ENCODE data around the gene RAP1GAP2.

RAP1GAP2 gene

GRCh38 chr17:3012926-3013581 is 216.8 kb downstream of the RAP1GAP2 start:
- H4K20me1 ChIP-seq (ENCODE audit: insufficient read depth, low read length), result no peaks in the 10 kb centered on the region
- no peaks in the 10 kb centered on the region for H3K4me1 ChIP-seq (ENCODE audit: insufficient read depth, low read length, severe bottlenecking)
- no peak overlapping the region for H3K27ac ChIP-seq (ENCODE audit: low read depth, low read length, poor library complexity, severe bottlenecking)
- H3K36me3 ChIP-seq (ENCODE audit: insufficient read depth, low read length), result no peaks in the 10 kb centered on the region
- H3K9me2 ChIP-seq (ENCODE audit: low read depth, low read length), result no peaks in the 10 kb centered on the region
- no peak overlapping the region for H2AFZ ChIP-seq (ENCODE audit: low read length)
- H3F3A ChIP-seq (ENCODE audit: insufficient read depth, low read length), result no peaks in the 10 kb centered on the region
- no peaks in the 10 kb centered on the region for H3K9me3 ChIP-seq (ENCODE audit: low read length)
- no peak overlapping the region for H3K9ac ChIP-seq (ENCODE audit: low read length)
- TF ChIP-seq CTCF (IDR thresholded peaks at IDR 0.05; ENCODE audit: low read length), result peak; percentile 87
- TF ChIP-seq EZH2 (IDR thresholded peaks at IDR 0.05; ENCODE audit: borderline replicate concordance, low read length), result no peak
- no peak overlapping the region for H3K4me2 ChIP-seq (ENCODE audit: low read length)
- H3K4me3 ChIP-seq (ENCODE audit: low read depth, low read length, poor library complexity, severe bottlenecking), result no peak overlapping the region
- no peaks in the 10 kb centered on the region for H3K79me2 ChIP-seq (ENCODE audit: insufficient read depth, low read length)
- no peaks in the 10 kb centered on the region for H3K27me3 ChIP-seq (ENCODE audit: insufficient read depth, low read length)

GRCh38 chr17:3015890-3016289 is 219.7 kb downstream of the RAP1GAP2 start:
- Histone ChIP-seq H3K9me2 (ENCODE audit: low read depth, low read length) (no peaks in the 10 kb centered on the region), H4K20me1 (ENCODE audit: insufficient read depth, low read length) (no peaks in the 10 kb centered on the region), H3K27ac (ENCODE audit: low read depth, low read length, poor library complexity, severe bottlenecking) (no peak overlapping the region), H2AFZ (ENCODE audit: low read length) (no peak overlapping the region), H3K9me3 (ENCODE audit: low read length) (no peaks in the 10 kb centered on the region), H3K9ac (ENCODE audit: low read length) (no peak overlapping the region), H3K4me1 (ENCODE audit: insufficient read depth, low read length, severe bottlenecking) (no peaks in the 10 kb centered on the region), H3K27me3 (ENCODE audit: insufficient read depth, low read length) (no peaks in the 10 kb centered on the region), H3F3A (ENCODE audit: insufficient read depth, low read length) (no peaks in the 10 kb centered on the region), H3K36me3 (ENCODE audit: insufficient read depth, low read length) (no peaks in the 10 kb centered on the region), H3K79me2 (ENCODE audit: insufficient read depth, low read length) (no peaks in the 10 kb centered on the region), H3K4me2 (ENCODE audit: low read length) (no peak overlapping the region), H3K4me3 (ENCODE audit: low read depth, low read length, poor library complexity, severe bottlenecking) (no peak overlapping the region)
- TF ChIP-seq CTCF (IDR thresholded peaks at IDR 0.05; ENCODE audit: low read length), result no peak
- TF ChIP-seq EZH2 (IDR thresholded peaks at IDR 0.05; ENCODE audit: borderline replicate concordance, low read length), result no peak

- Histone ChIP-seq H3K9me2 (ENCODE audit: low read depth, low read length) (no peaks in the 10 kb centered on the region), H3K27me3 (ENCODE audit: insufficient read depth, low read length) (peaks cover under 1% of the 10 kb centered on the region; the same call in 1 of the 2 replicates), H3K36me3 (ENCODE audit: insufficient read depth, low read length) (no peaks in the 10 kb centered on the region; the same call in 1 of the 2 replicates), H3K79me2 (ENCODE audit: insufficient read depth, low read length) (no peaks in the 10 kb centered on the region), H3F3A (ENCODE audit: insufficient read depth, low read length) (no peaks in the 10 kb centered on the region), H3K9me3 (ENCODE audit: low read length) (no peaks in the 10 kb centered on the region), H3K27ac (ENCODE audit: low read depth, low read length, poor library complexity, severe bottlenecking) (no peak overlapping the region), H3K4me2 (ENCODE audit: low read length) (no peak overlapping the region), H3K4me3 (ENCODE audit: low read depth, low read length, poor library complexity, severe bottlenecking) (no peak overlapping the region), H2AFZ (ENCODE audit: low read length) (no peak overlapping the region), H3K9ac (ENCODE audit: low read length) (no peak overlapping the region), H3K4me1 (ENCODE audit: insufficient read depth, low read length, severe bottlenecking) (no peaks in the 10 kb centered on the region), H4K20me1 (ENCODE audit: insufficient read depth, low read length) (no peaks in the 10 kb centered on the region)
- no peak for TF ChIP-seq CTCF (IDR thresholded peaks at IDR 0.05; ENCODE audit: low read length)
- no peak for TF ChIP-seq EZH2 (IDR thresholded peaks at IDR 0.05; ENCODE audit: borderline replicate concordance, low read length)
Observed at GRCh38 chr17:3017936-3018335, 221.7 kb downstream of the RAP1GAP2 start.

All from OCI-LY1 (cell line).